Activated CD4-positive, alpha-beta T cell treated with anti-CD3 and anti-CD28 coated beads, Interleukin-10, Interleukin-2, amounts not matched to agents 100 ng/mL and 50 ng/mL, durations not matched to agents 16 hours and 8 hours (primary cell): Measurements from ENCODE around the gene GLOD4.
A peak's percentile ranks its signal among the peaks of the same experiment; 100 is the strongest.
"Not testable (repeated sequence)": the region's sequence is repeated elsewhere in the genome, so short reads cannot be mapped to it uniquely, and the experiment has no call there.

Source experiments
- DNase-seq: peaks from one replicate; pipeline ENCODE4 v3.0.0-alpha.2; 2020

GLOD4 gene

GRCh38 chr17:801660-802059 is 19.6 kb upstream of the GLOD4 start:
- no peak for DNase-seq

DNA sequence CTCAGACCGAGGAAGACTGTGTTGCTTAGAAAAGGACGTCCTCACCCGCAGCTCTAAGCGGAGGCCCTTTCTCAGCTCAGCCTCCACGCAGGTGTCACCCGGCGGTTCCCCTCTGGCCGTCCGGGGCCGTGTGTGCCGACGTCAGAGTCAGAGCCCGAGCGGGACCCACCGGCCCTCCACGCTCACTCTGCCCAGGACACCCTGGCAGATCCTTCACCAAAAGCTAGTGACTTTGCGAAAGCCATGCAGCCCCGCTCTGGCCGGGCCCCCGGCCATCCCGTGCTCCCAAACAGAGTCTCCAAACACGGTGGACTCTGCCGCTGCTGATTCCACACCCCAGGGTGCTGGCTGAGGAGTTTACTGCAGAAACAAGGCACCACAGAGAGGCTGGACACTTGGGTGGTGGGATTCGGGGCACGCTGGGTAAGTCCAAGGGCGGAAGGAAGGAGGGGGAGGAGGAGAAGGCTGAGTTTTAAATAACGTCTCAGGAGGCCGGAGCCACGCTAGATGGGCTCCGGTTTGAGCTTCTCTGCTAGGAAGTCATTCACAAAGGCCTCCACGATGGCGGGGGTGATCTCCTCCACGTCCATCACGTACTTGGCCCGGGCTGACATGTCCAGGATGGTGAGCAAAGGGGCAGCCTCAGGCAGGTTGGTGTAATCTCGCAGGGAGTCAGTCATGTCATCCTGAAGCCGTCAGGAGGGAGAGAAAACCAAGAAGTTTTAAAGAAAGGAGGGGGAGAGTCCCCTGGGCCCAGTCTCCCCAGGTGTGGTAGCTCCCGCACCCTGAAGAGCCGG is 18.6 kb upstream of the GLOD4 start:
- DNase-seq = no peak

GRCh38 chr17:799261-799660 is 17.2 kb upstream of the GLOD4 start:
- no peak for DNase-seq

- no peak for DNase-seq
Measured at GRCh38 chr17:798246-798645, 16.2 kb upstream of the GLOD4 start.

GRCh38 chr17:797236-797840 is 15.3 kb upstream of the GLOD4 start:
- no peak for DNase-seq

- DNase-seq = no peak
Measured at GRCh38 chr17:796609-797008, 14.5 kb upstream of the GLOD4 start.

DNA sequence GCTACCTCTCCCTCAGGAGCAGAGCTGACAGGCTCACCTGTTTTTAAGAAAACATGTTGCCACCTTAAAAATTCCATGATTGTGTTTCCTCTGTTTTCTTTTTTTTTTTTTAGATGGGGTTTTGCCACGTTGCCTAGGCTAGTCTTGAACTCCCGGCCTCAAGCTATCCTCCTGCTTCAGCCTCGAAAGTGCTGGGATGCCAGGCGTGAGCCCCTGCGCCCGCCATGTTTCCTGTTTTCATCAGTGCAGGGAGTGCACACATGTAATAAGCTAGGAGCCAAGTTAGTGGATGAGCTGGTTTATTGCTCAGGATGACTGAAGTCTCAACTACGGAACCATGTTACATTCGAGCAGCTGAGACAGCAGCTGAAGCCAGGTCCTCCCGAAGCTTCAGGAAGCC is 13.6 kb upstream of the GLOD4 start:
- no peak for DNase-seq

- DNase-seq = no peak
Measured at GRCh38 chr17:795276-795675, 13.2 kb upstream of the GLOD4 start.

- DNase-seq = peak; percentile 50
Measured at GRCh38 chr17:794876-795275, 12.8 kb upstream of the GLOD4 start.

- DNase-seq = no peak
Measured at GRCh38 chr17:792277-792676, 10.2 kb upstream of the GLOD4 start.

GRCh38 chr17:791829-792228 is 9.7 kb upstream of the GLOD4 start:
- no peak for DNase-seq

- not testable (repeated sequence) for DNase-seq
Measured at GRCh38 chr17:790874-791247, 8.8 kb upstream of the GLOD4 start.

DNA sequence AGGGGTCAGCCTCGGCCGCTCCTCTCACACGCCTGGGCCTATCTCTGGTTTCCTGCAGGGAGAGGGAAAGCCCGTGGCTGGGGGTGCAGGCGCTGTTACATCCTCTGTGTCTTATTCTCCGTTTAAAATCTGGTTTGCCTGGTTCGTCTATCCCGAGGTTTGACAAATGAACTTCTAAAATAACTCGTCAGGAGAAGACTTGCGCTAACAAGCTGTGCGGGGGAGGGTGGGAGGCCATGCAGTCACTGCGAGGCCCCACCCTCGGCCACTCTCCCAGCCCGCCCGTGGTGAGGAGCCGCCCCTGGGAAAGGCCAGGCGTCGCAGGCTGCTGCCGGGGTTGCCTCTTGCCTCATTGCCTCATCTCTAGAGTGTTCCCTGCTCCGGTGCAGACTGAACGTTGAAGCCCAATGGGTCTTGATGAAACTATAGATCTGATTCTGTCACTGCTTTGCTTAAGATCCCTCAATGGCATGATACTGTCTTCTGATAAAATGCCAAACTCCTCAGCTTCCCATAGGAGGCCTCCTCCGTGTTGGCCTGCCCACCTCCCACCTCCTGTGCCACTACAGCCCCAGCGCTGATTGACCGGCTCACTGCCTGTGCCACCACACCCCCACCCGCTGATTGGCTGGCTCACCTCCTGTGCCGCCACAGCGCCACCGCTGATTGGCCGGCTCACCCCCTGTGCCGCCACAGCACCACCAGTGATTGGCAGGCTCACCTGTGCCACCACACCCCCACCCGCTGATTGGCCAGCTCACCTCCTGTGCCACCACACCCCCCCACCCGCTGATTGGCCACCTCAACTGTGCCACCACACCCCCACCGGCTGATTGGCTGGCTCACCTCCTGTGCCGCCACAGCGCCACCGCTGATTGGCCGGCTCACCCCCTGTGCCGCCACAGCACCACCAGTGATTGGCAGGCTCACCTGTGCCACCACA is 8.1 kb upstream of the GLOD4 start:
- not testable (repeated sequence) for DNase-seq

GRCh38 chr17:789160-789840 is 7.2 kb upstream of the GLOD4 start:
- DNase-seq = no peak

DNA sequence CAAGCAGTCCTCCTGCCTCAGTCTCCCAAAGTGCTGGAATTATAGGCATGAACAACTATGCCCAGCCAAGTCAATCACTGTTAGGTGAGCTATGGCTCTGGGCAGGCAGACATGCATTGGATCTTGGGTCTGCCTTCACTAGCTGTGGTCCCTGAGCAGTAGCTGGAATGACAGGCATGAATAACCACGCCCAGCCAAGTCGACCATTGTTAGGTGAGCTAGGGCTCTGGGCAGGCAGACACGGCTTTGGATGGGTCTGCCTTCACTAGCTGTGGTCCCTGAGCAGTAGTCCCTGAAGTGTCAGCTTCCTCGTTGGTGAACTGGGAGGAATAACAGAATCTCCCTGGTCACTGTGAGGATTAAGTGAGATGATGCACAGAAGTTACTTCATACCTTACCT is 6.5 kb upstream of the GLOD4 start:
- no peak for DNase-seq

- no peak for DNase-seq
Measured at GRCh38 chr17:787641-788221, 5.7 kb upstream of the GLOD4 start.

DNA sequence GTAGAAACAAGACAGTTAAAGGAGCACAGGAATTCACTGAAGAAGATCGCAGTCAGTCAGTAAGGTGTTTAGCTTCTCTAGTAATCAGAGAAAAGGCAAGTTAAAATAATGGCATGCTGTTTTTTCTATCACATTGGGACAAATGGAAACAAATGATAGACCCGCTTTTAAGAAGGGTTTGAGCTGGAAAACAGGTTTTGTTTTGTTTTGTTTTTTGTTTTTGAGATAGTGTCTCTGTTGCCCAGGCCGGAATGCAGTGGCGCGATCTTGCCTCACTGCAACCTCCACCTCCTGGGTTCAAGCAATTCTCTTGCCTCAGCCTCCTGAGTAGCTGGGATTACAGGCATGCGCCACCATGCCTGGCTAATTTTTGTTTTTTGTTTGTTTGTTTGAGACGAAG is 3.8 kb upstream of the GLOD4 start:
- DNase-seq = not testable (repeated sequence)

- peak; percentile 16 for DNase-seq
Measured at GRCh38 chr17:784143-784542, 2.1 kb upstream of the GLOD4 start.

GRCh38 chr17:778096-778495 is 4.0 kb downstream of the GLOD4 start:
- no peak for DNase-seq

DNA sequence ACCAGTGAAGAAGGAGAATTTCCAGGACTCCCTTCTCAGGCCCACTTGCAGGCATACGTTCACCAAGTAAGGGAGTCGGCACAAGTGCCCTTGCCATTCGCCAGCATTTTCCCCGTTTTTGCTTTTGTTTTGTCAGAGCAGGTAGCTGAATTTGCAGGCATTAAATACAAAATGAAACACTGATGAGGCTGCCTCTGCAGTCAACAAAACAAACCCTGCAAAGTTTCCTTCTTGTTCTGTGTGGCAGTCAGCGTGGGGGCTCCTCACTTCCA is 7.8 kb downstream of the GLOD4 start:
- DNase-seq = no peak

GRCh38 chr17:773467-774312 is 8.4 kb downstream of the GLOD4 start:
- peak; percentile 57 for DNase-seq

DNA sequence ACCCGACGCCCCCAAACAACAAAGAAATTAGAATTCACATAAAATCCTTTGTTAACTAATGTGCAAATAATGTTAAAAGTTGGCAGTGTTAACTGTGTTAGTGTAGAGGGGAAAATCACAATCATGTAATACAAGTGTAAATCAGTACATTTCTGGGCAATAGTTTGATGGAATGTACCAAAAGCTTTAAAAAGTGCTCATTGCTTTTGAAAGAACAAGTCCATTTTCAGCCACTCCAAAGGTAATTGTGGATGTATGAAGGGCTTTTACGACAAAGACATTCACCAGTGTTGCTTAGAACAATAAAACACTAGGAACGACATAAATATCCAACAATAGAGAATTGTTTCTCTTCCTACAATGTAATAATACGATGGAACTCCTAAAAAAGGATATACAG is 9.1 kb downstream of the GLOD4 start:
- DNase-seq = no peak
